Islet of Langerhans (tissue), 1 donor: ENCODE measurements around the gene MAP2K2.
"Not testable (repeated sequence)": the region's sequence is repeated elsewhere in the genome, so short reads cannot be mapped to it uniquely, and the experiment has no call there.

Experiments used
- FAIRE-seq: peaks from one replicate; lab custom pipeline; 2011; peaks lifted over from hg19 to GRCh38; lab: Jason Lieb, UNC

The MAP2K2 gene

DNA sequence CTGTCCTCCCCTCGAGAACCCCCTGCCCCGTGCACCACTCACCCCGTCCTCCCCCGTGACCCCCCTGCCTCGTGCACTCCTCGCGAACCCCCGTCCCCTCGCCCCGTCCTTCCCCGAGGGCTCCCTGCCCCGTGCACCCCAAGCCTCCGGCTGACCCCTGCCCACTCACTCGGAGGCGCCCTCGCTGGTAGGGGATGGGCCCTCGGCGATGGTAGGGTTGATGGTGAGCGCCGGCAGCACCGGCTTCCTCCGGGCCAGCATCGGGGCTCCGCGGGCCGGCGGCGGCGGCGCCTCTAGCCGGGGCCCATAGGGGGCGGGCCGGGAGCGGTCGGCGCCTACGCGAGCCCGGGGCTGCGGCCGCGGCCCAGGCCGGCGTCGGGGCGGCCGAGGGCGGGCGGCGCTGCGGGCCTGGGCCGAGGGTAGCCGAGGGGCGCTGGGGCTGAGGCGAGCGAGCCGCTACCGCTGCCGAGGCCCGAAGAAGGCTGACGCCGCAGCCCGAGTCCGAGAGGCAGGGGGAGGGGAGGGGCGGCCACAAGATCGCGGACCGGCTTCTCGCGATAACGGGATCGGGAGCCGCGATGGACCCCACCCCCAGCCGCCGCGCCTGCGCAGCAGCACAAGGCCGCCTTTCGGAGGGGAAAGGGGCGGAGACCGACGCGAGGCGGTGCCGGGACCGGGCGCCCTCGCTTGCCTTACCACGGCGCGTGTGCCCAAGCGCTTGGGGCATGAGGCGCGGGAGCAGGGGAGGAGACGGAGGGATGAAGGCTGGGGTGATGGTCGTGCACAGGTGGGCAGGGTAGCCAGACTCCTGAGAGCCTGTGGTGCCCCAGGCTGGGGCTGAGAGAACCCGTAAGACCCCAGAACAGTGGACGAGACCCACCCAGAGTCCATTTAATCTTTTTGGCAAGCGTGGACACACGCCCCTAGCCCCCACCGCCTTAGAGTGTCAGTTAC is at the start of gene MAP2K2:
MAP2K2 (minus strand) TSS at position 508 of the 954 bp plus-strand sequence; CDS start at position 261, 247 bp downstream.
- FAIRE-seq = no peak

GRCh38 chr19:4172861-4173473 is 49.0 kb upstream of the MAP2K2 start:
- FAIRE-seq = no peak

DNA sequence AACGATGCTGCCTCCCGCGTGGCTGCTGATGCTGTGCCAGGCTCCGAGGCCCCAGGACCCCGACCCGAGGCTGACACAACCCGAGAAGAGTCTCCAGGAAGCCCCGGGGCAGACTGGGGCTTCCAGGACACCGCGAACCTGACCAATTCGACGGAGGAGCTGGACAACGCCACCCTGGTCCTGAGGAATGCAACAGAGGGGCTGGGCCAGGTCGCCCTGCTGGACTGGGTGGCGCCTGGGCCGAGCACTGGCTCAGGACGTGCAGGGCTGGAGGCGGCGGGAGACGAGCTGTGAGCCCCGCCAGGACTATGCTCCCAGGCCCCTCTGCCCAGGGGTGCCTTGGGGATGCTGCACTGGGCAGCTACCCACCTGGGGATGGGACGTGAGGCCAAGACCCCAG is 47.8 kb upstream of the MAP2K2 start:
- FAIRE-seq = no peak

DNA sequence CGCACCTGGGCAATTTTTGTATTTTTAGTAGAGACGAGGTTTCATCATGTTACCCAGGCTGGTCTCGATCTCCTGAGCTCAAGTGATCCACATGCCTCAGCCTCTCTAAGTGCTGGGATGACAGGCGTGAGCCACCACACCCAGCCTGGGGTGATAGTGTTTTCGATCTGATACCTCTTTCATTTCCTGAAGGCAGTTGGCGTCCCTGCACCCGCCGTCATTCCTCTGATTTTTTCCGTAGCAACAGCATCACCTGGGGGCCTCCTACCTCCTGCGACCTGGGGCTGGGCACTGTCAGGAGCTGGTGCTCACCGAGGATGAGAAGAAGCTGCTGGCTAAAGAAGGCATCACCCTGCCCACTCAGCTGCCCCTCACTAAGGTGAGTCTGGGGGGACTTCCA is 40.3 kb upstream of the MAP2K2 start:
- no peak for FAIRE-seq

DNA sequence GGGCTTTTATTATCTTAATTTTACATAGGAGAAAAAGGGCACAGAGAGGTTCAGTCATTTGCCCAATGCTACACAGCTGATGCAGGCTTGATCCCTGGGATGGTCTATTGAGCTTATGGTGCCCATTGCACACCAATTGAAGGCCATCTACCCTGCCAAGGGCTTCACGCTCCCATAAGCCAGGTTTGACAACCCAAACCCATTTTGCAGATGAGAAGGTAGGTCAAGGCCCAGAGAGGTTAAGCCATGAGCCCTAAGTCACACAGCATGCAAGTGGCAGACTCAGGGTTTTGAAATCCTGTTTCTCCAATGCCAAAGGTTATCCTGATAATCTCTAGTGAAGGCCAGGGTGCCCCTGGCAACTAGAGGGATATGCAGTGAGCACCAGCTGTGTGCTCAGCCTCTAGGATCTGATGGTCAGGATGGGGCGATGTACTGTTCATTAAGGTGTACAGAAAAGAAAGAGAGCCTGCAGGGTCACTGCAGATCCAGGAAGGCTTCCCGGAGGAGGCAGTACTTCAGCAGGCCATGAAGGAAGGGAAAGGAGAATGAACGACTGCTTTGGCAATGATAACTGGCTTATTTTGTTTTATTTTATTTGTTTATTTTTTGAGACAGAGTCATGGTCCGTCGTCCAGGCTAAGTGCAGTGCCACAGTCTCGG is 37.6 kb upstream of the MAP2K2 start:
- FAIRE-seq = no peak

GRCh38 chr19:4157971-4158370 is 34.0 kb upstream of the MAP2K2 start:
- FAIRE-seq = not testable (repeated sequence)

DNA sequence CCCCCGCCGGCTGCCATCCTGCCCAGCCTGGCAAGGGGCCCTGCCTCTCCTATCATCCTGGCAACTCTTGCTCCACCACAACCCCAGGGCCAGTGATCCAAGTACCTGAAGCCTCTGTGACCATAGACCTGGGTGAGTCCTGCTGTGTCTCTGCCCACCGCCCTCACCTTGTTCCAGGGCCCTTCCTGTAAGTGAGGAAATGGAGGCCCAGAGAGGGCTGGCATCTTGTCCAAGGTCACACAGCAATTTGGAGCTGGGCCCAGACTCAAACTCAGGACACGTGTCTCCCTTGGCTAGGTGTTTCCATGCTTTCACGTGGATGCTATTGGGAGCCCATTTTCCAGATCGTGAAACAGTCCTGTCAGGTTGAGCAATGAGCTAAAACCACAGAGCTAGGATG is 33.2 kb upstream of the MAP2K2 start:
- FAIRE-seq = no peak

- FAIRE-seq = no peak
Measured at GRCh38 chr19:4154571-4155312, 30.8 kb upstream of the MAP2K2 start.

DNA sequence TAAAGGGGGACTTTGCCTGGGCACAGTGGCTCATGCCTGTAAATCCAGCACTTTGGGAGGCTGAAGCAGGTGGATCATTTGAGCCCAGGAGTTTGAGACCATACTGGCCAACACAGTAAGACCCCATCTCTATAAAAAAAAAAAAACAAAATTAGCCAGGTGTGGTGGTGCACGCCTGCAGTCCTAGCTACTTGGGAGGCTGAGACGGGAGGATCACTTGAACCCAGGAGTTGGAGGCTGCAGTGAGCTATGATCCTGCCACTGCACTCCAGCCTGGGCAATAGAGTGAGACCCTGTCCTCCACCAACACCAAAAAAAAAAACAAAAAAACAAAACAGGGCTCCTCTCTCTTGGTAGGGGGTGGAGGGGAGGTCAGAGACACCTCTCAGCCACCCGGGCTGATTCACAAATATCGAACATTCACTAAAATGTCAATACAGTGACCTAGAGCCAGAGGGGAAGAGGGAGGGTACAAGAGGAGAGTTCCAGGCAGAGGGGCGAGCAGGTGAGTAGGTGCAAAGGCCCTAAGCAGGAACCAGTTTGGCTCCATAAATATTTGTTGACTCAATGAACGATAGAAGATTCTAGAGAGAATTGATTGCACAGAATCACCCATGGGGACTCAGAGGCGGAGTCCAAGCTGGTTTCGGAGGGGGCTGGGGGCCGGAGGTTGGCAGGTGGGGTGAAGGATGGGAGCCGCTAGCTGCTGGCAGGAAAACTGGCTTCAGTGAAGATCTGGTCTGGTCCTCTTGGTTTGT is 28.5 kb upstream of the MAP2K2 start:
- FAIRE-seq = no peak

DNA sequence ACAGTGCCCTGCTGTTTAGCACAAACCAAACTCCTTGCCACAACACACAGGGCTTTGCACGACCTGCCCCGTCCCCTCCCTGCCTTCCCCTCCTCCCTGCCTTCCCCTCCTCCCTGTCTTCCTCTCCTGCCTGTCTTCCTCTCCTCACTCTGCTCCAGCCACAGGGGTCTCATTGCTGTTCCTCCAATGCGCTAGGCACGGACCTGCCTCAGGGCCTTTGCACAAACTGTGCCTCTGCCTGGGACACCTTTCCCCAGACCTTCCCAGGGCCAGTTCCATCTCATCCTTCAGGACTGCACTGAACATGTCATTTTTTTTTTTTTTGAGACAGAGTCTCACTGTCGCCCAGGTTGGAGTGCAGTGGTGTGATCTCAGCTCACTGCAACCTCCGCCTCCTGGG is 27.7 kb upstream of the MAP2K2 start:
- no peak for FAIRE-seq

- FAIRE-seq = no peak
Measured at GRCh38 chr19:4149518-4150288, 25.8 kb upstream of the MAP2K2 start.

GRCh38 chr19:4144666-4145249 is 20.8 kb upstream of the MAP2K2 start:
- no peak for FAIRE-seq

GRCh38 chr19:4142916-4143315 is 19.0 kb upstream of the MAP2K2 start:
- not testable (repeated sequence) for FAIRE-seq

DNA sequence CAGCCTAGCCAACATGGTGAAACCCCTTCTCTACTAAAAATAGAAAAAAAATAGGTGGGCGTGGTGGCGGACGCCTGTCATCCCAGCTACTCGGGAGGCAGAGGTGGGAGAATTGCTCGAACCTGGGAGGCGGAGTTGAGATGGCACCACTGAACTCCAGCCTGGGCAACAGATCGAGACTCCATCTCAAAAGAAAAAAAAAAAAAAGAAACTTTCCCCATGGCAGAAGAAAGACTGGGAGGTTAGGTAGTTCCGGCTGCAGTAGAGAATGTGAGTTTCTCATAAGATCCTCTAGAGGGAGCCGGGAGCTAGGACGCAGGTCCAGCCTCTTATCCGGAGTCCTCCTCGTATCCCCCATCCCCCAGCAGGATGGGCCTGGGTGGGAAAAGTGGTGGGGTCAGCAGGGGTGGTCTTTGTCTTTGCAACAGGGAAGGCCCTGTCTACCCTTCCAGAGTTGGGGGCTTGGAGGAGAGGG is 16.4 kb upstream of the MAP2K2 start:
- no peak for FAIRE-seq

- no peak for FAIRE-seq
Measured at GRCh38 chr19:4139614-4140236, 15.8 kb upstream of the MAP2K2 start.

DNA sequence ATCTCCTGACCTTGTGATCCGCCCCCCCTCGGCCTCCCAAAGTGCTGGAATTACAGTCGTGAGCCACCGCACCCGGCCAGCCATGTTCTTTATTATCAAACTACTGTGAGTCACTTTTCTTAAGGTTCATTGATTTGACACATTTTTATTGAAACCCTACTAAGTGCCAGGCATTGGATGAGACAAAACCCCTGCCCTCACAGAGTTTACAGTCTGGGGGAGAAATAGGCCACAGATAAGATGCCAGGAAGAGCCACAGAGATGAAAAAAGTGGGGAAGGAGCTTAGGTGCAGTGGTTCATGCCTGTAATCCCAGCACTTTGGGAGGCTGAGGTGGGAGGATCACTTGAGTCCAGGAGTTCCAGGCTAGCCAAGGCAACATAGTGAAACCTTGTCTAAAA is 14.5 kb upstream of the MAP2K2 start:
- FAIRE-seq = no peak

DNA sequence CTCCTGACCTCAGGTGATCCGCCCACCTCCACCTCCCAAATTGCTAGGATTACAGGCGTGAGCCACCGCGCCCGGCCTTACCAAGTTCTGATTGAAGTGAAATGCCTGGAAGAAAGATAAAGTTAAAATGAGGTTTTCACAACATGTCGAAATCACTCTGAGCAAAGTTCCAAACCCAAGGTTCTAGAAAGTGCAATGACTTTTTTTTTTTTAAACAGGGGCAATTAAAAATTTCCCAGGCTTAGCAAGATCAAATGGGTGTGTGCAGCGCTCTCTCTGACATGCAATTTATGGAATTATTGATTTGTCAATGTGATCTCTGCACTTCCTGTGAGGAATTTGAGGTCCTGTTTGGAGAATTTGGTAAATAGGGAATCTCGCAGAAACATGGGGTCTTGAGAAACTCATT is 12.8 kb upstream of the MAP2K2 start:
- FAIRE-seq = no peak

- not testable (repeated sequence) for FAIRE-seq
Measured at GRCh38 chr19:4135386-4135785, 11.5 kb upstream of the MAP2K2 start.

GRCh38 chr19:4134351-4134750 is 10.4 kb upstream of the MAP2K2 start:
- FAIRE-seq = no peak
